Activated CD4-positive, CD25-positive, alpha-beta regulatory T cell treated with anti-CD3 and anti-CD28 coated beads, Interleukin-2, amount 50 U/mL, for 16 hours (primary cell): ENCODE measurements around the gene VARS2.

Experiments used
- DNase-seq: peaks from one replicate; pipeline ENCODE4 v3.0.0-alpha.2; 2020; ENCODE audit warnings: low read depth, low spot score

Gene VARS2

GRCh38 chr6:30884521-30885480 is 29.2 kb upstream of the VARS2 start:
- DNase-seq: no peak

- no peak for DNase-seq
These were observed 28.5 kb upstream of the VARS2 start for GRCh38 chr6:30885481-30885998.

DNA sequence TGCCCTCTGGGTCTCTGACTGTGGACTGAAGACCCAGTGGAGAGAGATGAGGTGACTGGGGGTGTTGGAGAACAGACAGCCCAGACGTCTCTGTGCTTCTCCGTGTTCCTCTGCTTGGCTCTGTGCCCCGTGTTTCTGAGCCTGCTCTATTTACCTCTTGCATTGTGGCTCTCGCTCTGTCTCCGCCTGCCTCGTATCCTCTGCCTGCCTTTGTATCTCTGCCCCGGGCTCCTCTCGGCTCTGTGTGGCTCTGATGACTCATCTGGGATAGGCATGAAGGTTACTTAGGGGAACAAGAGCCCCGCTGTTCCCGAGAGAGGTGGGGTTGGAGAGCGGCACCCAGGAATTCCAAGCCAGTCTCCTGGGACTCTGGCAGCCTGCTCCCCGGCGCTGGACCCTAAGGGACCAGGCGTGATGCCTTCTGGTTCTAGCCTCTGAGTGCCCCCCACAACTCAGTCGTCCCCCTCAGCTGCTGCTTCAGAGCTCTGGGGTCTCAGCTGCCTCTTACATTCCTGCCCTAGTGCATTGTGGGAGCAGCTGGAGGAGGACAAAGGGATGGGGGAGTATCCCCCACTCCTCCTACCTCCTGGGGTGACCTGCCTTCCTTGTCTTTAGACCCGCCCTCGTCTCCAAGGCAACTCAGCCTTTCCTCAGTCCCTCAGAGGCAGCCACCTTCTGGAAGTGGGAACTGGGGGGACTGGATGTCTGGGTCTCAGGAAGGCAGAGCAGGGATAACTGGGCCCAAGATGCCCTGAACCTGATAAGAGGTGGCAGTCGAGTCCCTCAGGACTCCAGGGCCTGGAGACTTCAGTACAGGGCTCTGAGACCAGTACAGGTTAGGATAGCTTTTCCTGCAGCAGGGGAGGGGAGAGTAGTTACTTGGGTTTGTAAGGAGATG is 27.8 kb upstream of the VARS2 start:
- no peak for DNase-seq

GRCh38 chr6:30886897-30887255 is 27.2 kb upstream of the VARS2 start:
- no peak for DNase-seq

DNA sequence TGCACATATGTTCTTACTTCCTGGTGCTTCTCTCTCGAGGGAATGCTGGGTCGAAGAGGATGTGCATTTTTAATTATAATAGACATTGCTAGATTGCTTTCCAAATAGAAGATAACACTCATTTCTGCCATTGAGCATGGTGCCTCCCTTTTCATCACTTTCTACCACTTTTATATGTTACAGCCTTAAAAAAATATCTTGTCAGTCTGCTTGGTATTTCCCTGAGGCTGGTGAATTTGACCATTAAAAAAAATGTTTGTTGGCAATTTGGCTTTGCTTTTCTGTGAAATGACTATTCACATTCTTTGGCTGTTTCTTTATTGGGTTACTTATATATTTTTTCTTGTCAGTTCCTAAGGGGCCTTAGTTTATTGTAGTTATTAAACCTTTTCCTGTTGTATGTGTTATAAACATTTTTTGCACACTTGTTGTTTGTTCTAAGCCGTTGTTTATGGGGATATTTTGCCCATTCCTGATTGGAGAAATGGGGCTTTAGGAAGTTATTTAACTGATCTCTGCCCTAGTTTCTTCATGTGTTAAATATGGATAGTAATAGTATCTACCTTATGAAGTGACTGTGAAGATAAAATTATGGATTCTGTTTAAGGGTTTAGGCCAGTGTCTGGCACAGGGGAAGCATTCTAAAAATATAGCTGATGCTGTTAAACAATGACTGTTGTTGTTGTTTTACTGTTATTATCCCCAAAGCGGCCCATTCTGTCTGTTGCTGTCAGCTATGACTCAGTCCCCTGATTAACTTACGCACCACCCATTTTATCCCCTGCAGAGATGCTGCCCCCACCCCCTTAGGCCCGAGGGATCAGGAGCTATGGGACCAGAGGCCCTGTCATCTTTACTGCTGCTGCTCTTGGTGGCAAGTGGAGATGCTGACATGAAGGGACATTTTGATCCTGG is 25.9 kb upstream of the VARS2 start:
- DNase-seq: no peak

DNA sequence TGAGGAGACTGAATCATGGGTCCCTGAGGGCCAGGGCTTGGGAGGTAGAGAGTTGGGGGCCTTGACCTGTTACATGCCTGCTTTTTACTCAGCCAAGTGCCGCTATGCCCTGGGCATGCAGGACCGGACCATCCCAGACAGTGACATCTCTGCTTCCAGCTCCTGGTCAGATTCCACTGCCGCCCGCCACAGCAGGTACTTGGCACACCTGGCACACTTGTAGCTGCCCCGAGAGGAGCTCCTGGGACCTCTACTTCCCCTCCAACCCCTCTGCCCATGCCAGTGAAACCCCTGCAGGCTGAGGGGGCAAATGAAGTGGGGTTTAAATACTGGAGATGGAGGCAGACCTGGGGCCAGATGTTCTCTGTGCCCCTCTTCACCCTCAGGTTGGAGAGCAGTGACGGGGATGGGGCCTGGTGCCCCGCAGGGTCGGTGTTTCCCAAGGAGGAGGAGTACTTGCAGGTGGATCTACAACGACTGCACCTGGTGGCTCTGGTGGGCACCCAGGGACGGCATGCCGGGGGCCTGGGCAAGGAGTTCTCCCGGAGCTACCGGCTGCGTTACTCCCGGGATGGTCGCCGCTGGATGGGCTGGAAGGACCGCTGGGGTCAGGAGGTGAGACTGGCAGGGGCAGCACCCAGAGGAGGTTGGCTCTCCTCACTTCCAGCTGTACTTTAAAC is 25.1 kb upstream of the VARS2 start:
- no peak for DNase-seq

- DNase-seq: no peak
These were observed 24.5 kb upstream of the VARS2 start for GRCh38 chr6:30889496-30889885.

- DNase-seq: no peak
These were observed 24.0 kb upstream of the VARS2 start for GRCh38 chr6:30889921-30890645.

GRCh38 chr6:30890646-30891449 is 23.2 kb upstream of the VARS2 start:
- DNase-seq: no peak

GRCh38 chr6:30891450-30891723 is 22.7 kb upstream of the VARS2 start:
- no peak for DNase-seq

GRCh38 chr6:30891816-30892538 is 22.1 kb upstream of the VARS2 start:
- DNase-seq: no peak

DNA sequence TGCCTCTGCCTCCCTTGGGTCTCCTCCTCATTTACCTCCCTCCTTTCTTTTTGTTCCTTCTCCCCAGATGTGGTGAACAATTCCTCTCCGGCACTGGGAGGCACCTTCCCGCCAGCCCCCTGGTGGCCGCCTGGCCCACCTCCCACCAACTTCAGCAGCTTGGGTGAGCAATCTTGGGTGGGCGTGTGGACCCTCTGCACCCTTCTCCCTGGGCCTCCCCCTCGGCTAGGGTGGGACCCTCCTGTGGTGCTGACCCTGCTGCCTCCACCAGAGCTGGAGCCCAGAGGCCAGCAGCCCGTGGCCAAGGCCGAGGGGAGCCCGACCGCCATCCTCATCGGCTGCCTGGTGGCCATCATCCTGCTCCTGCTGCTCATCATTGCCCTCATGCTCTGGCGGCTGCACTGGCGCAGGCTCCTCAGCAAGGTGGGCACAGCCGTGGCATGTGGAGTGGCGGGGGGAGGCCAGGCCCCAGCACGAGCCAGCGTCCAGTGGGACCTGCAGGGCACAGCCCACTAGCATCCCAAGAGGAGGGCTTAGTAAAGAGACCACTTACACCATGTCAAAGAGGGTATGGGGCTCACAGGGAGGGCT is 20.9 kb upstream of the VARS2 start:
- no peak for DNase-seq

DNA sequence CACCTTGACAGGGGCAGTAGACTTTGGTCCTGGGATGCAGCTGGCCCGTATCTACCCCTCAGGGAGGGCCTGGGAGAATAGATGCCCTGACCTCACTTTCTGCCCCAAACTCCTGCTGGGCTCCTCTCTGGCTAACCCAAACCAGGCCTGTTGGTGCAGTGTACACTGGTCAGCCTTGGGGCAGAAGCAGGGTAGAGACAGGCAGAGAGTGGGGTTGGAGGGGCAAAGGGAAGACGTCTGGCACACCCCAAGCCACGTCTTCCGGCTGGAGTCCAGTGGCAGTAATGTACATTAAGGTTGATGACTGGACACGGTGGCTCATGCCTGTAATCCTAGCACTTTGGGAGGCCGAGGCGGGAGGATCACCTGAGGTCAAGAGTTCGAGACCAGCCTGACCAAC is 20.4 kb upstream of the VARS2 start:
- DNase-seq: no peak

GRCh38 chr6:30894381-30894780 is 19.7 kb upstream of the VARS2 start:
- DNase-seq: no peak

- no peak for DNase-seq
These were observed 19.1 kb upstream of the VARS2 start for GRCh38 chr6:30894935-30895334.

GRCh38 chr6:30895343-30895742 is 18.7 kb upstream of the VARS2 start:
- no peak for DNase-seq

GRCh38 chr6:30896541-30896940 is 17.5 kb upstream of the VARS2 start:
- no peak for DNase-seq

DNA sequence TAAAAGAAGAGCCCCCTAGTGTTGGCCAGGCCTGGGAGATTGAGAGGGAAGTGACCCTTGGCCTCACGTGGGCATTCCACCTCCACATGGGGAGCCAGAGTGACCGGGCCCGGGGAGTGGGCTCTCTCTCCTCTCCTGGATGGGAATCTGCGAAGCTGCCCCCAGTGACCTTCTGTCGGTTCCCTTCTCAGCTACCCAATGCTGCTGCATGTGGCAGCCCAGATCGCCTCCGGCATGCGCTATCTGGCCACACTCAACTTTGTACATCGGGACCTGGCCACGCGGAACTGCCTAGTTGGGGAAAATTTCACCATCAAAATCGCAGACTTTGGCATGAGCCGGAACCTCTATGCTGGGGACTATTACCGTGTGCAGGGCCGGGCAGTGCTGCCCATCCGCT is 16.2 kb upstream of the VARS2 start:
- DNase-seq: no peak
